NB4 (cell line): Measurements from ENCODE around the gene DAB2IP.

ENCODE experiments used
- MYC ChIP-seq: IDR thresholded peaks from 2 replicates; pipeline ENCODE4 v1.6.1; 2011; ENCODE audit warnings: low read depth, low read length
- POLR2A ChIP-seq: IDR thresholded peaks from 2 replicates; pipeline ENCODE4 v1.6.1; 2011; ENCODE audit warnings: mild to moderate bottlenecking; ENCODE audit not compliant: insufficient read length; ENCODE audit errors: extremely low read depth
- TF ChIP-seq, protein P1 (sequence below): IDR thresholded peaks from one replicate; pipeline ENCODE4 v1.5.1; 2012; ENCODE audit warnings: low read depth, low read length
- TF ChIP-seq, protein P2 (sequence below): IDR thresholded peaks from 2 replicates; pipeline ENCODE4 v1.6.1; 2011; ENCODE audit warnings: low read depth, low read length

DNA sequence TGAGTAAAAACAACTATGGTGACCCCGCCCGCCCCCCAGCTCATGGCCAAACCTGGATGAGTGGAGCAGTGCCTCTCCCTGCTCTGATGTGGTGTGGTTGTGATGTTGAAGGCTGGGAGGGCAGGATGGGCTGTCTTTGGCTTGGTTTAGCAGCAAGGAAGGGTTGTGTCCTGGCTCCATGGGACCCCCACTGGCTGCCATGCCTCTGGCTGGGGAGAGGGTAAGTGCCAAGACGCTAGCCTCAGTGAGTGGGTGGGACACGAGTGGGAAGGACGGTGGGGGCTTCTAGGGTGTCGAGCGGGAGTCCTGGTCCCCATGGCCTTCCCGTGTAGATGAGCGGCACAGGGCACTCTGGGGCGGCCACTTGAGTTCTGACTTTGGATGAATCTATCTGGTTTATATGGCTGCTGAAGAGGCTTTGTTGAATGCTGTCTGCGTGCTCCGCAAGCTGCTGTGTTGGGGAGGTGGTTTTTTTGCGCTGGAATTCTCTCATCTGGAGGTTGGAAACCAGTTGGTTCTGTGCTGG, 50.4 kb downstream of the DAB2IP start:
- TF ChIP-seq, protein P1, sequence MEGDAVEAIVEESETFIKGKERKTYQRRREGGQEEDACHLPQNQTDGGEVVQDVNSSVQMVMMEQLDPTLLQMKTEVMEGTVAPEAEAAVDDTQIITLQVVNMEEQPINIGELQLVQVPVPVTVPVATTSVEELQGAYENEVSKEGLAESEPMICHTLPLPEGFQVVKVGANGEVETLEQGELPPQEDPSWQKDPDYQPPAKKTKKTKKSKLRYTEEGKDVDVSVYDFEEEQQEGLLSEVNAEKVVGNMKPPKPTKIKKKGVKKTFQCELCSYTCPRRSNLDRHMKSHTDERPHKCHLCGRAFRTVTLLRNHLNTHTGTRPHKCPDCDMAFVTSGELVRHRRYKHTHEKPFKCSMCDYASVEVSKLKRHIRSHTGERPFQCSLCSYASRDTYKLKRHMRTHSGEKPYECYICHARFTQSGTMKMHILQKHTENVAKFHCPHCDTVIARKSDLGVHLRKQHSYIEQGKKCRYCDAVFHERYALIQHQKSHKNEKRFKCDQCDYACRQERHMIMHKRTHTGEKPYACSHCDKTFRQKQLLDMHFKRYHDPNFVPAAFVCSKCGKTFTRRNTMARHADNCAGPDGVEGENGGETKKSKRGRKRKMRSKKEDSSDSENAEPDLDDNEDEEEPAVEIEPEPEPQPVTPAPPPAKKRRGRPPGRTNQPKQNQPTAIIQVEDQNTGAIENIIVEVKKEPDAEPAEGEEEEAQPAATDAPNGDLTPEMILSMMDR: no peak
- TF ChIP-seq POLR2A (no peak), MYC (no peak)
- TF ChIP-seq, protein P2, sequence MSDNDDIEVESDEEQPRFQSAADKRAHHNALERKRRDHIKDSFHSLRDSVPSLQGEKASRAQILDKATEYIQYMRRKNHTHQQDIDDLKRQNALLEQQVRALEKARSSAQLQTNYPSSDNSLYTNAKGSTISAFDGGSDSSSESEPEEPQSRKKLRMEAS: no peak
